Measurements from ENCODE around the gene PATE1.

PATE1 gene

GRCh38 chr11:125768336-125769046 lies 22.4 kb downstream of the PATE1 start:
- no peak overlapping the region for H3K4me3 ChIP-seq (ENCODE audit: low read length)
- TF ChIP-seq, protein P1, sequence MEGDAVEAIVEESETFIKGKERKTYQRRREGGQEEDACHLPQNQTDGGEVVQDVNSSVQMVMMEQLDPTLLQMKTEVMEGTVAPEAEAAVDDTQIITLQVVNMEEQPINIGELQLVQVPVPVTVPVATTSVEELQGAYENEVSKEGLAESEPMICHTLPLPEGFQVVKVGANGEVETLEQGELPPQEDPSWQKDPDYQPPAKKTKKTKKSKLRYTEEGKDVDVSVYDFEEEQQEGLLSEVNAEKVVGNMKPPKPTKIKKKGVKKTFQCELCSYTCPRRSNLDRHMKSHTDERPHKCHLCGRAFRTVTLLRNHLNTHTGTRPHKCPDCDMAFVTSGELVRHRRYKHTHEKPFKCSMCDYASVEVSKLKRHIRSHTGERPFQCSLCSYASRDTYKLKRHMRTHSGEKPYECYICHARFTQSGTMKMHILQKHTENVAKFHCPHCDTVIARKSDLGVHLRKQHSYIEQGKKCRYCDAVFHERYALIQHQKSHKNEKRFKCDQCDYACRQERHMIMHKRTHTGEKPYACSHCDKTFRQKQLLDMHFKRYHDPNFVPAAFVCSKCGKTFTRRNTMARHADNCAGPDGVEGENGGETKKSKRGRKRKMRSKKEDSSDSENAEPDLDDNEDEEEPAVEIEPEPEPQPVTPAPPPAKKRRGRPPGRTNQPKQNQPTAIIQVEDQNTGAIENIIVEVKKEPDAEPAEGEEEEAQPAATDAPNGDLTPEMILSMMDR (IDR thresholded peaks at IDR 0.05; ENCODE audit: insufficient read depth, low read depth, low read length, missing control alignments): no peak
- no peak for DNase-seq (ENCODE audit: low read depth)

- H3K4me3 ChIP-seq (ENCODE audit: low read length): no peak overlapping the region
- TF ChIP-seq, protein P1 (IDR thresholded peaks at IDR 0.05; ENCODE audit: insufficient read depth, low read depth, low read length, missing control alignments): no peak
Measured at GRCh38 chr11:125770583-125770982, 24.5 kb downstream of the PATE1 start.

GRCh38 chr11:125772834-125773505 lies 26.9 kb downstream of the PATE1 start:
- no peak overlapping the region for H3K4me3 ChIP-seq (ENCODE audit: low read length)
- TF ChIP-seq, protein P1 (IDR thresholded peaks at IDR 0.05; ENCODE audit: insufficient read depth, low read depth, low read length, missing control alignments): no peak
- peak; percentile 21 for DNase-seq (ENCODE audit: low read depth)

More at GRCh38 chr11:125770583-125770982, 24.5 kb downstream of the PATE1 start:
- no peak for DNase-seq (ENCODE audit: low read depth)

GRCh38 chr11:125773516-125773915 lies 27.4 kb downstream of the PATE1 start:
- DNase-seq (ENCODE audit: low read depth): peak; percentile 5
- H3K4me3 ChIP-seq (ENCODE audit: low read length): no peak overlapping the region
- TF ChIP-seq, protein P1 (IDR thresholded peaks at IDR 0.05; ENCODE audit: insufficient read depth, low read depth, low read length, missing control alignments): no peak

DNA sequence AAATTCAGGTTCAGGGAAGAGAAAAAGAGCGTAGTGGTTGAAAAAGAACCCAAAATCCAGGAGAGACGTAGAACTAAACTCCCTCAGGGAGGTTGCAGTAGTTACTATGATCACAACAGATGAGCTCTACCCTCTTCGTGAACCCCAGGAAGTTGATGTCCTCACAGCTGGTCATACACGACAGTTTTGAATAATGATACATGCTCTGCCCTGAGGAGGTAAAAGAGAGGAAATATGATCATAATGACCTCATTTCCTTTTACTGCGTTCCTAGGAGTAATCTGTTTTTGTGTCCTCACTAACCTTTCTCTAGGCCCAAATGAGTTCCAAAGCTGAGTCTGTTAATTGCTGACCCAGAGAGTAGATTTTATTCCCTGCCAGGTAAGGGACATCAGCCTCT lies 31.2 kb downstream of the PATE1 start:
- peak; percentile 41 for DNase-seq (ENCODE audit: low read depth)
- H3K4me3 ChIP-seq (ENCODE audit: low read length): no peak overlapping the region
- TF ChIP-seq, protein P1 (IDR thresholded peaks at IDR 0.05; ENCODE audit: insufficient read depth, low read depth, low read length, missing control alignments): no peak

DNA sequence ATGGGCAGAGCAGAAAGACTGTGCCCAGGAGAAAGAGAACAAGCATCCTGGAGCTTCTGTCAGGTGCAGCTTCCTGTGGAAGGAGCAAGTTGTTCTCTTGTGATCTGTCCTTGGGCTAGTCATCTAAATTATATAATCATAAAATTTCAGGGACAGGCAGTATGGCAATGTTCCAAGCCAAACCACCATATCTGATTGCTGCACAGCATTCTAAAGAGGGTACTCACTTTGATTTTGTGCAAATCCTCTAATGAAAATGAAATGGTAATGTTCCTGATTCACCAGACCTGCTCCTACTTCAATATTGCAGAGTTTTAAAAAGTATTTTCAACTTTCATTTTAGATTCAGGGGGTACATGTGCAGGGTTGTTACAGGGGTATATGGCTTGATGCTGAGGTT lies 32.6 kb downstream of the PATE1 start, which contains the start of gene PATE2:
PATE2 (minus strand) TSS at position 101 of the 400 bp plus-strand sequence; CDS start at position 46, 55 bp downstream.
- H3K4me3 ChIP-seq (ENCODE audit: low read length): no peak within 1 kb of the TSS
- DNase-seq (ENCODE audit: low read depth): no peak
- TF ChIP-seq, protein P1 (IDR thresholded peaks at IDR 0.05; ENCODE audit: insufficient read depth, low read depth, low read length, missing control alignments): no peak
